ENCODE results near the gene CUL2.

The CUL2 gene

GRCh38 chr10:35043796-35044344, 46.3 kb downstream of the CUL2 start:
- Histone ChIP-seq H4K20me1 (peaks cover 0 to 16% (median 7%) of the 10 kb centered on the region in 11 experiments; a peak in 10 of 22 replicates), H3K27ac (no peak overlapping the region), H3K4me3 (no peak overlapping the region), H3K27me3 (no peaks in the 10 kb centered on the region), H3K9ac (no peak overlapping the region), H3K9me3 (replicated peaks in 1 of 11) (no peaks in the 10 kb centered on the region), H3K4me2 (peak overlapping the region in 1 of 11 experiments; percentile 6; a peak in 1 of 22 replicates), H3K36me3 (peaks cover 75 to 93% (median 87%) of the 10 kb centered on the region in 11 experiments), H3K4me1 (peaks cover 10 to 43% (median 28%) of the 10 kb centered on the region in 10 experiments)
- no peak for TF ChIP-seq Cebpa-rat (IDR thresholded peaks at IDR 0.05)

- no peak overlapping the region for H3K9ac ChIP-seq
- peak overlapping the region in 3 of 11 experiments; percentile 7 to 67 (median 9); a peak in 4 of 22 replicates for H3K4me2 ChIP-seq
- no peak for TF ChIP-seq Cebpa-rat (IDR thresholded peaks at IDR 0.05)
Measured at GRCh38 chr10:35042783-35043182, 47.4 kb downstream of the CUL2 start.

GRCh38 chr10:35041502-35041879, 48.6 kb downstream of the CUL2 start:
- Histone ChIP-seq H3K4me2 (peak overlapping the region; percentile 7 to 67 (median 58); a peak in 21 of 22 replicates), H3K4me1 (peaks cover 10 to 31% (median 22%) of the 10 kb centered on the region in 10 experiments)
- TF ChIP-seq Cebpa-rat (IDR thresholded peaks at IDR 0.05): peak in 5 of 11 experiments; percentile 46 to 68 (median 53); a peak in 4 of 22 replicates

More at GRCh38 chr10:35042783-35043182, 47.4 kb downstream of the CUL2 start:
- H3K36me3 ChIP-seq: peaks cover 74 to 97% (median 84%) of the 10 kb centered on the region in 11 experiments
- H3K27ac ChIP-seq: peak overlapping the region in 1 of 11 experiments; percentile 10; a peak in 1 of 22 replicates
- H3K9me3 ChIP-seq (replicated peaks in 1 of 11): no peaks in the 10 kb centered on the region
- H3K4me3 ChIP-seq: no peak overlapping the region
- H3K27me3 ChIP-seq: no peaks in the 10 kb centered on the region
- H3K4me1 ChIP-seq: peaks cover 10 to 32% (median 22%) of the 10 kb centered on the region in 10 experiments
- peaks cover 0 to 16% (median 7%) of the 10 kb centered on the region in 11 experiments; a peak in 10 of 22 replicates for H4K20me1 ChIP-seq

GRCh38 chr10:35040760-35041501, 49.2 kb downstream of the CUL2 start:
- H3K9ac ChIP-seq: 0 out of 22 replicates have a peak overlapping the region, but pooled peaks of 1 of the 11 experiments have one; percentile 1
- TF ChIP-seq Cebpa-rat (IDR thresholded peaks at IDR 0.05): no peak
- H3K36me3 ChIP-seq: peaks cover 74 to 97% (median 84%) of the 10 kb centered on the region in 11 experiments
- H4K20me1 ChIP-seq: peaks cover 0 to 16% (median 7%) of the 10 kb centered on the region in 11 experiments; a peak in 10 of 22 replicates
- no peaks in the 10 kb centered on the region for H3K9me3 ChIP-seq (replicated peaks in 1 of 11)
- peak overlapping the region; percentile 7 to 67 (median 58); a peak in 21 of 22 replicates for H3K4me2 ChIP-seq
- H3K4me1 ChIP-seq: peaks cover 10 to 36% (median 22%) of the 10 kb centered on the region in 10 experiments
- H3K27ac ChIP-seq: peak overlapping the region in 9 of 11 experiments; percentile 23 to 49 (median 30); a peak in 12 of 22 replicates
- H3K4me3 ChIP-seq: no peak overlapping the region
- H3K27me3 ChIP-seq: no peaks in the 10 kb centered on the region

More at GRCh38 chr10:35041502-35041879, 48.6 kb downstream of the CUL2 start:
- no peaks in the 10 kb centered on the region for H3K9me3 ChIP-seq (replicated peaks in 1 of 11)
- H3K27me3 ChIP-seq: no peaks in the 10 kb centered on the region
- H3K27ac ChIP-seq: peak overlapping the region in 9 of 11 experiments; percentile 23 to 49 (median 30); a peak in 12 of 22 replicates
- 0 out of 22 replicates have a peak overlapping the region, but pooled peaks of 1 of the 11 experiments have one; percentile 1 for H3K9ac ChIP-seq
- peaks cover 74 to 97% (median 84%) of the 10 kb centered on the region in 11 experiments for H3K36me3 ChIP-seq
- peaks cover 0 to 16% (median 7%) of the 10 kb centered on the region in 11 experiments; a peak in 10 of 22 replicates for H4K20me1 ChIP-seq
- no peak overlapping the region for H3K4me3 ChIP-seq

GRCh38 chr10:35037104-35037503, 53.0 kb downstream of the CUL2 start:
- peaks cover 0 to 16% (median 7%) of the 10 kb centered on the region in 11 experiments; a peak in 10 of 22 replicates for H4K20me1 ChIP-seq
- H3K9me3 ChIP-seq (replicated peaks in 1 of 11): no peaks in the 10 kb centered on the region
- no peak overlapping the region for H3K9ac ChIP-seq
- H3K27ac ChIP-seq: no peak overlapping the region
- TF ChIP-seq Cebpa-rat (IDR thresholded peaks at IDR 0.05): no peak
- no peak overlapping the region for H3K4me2 ChIP-seq
- peaks cover 10 to 25% (median 15%) of the 10 kb centered on the region in 10 experiments for H3K4me1 ChIP-seq
- no peak overlapping the region for H3K4me3 ChIP-seq
- no peaks in the 10 kb centered on the region for H3K27me3 ChIP-seq
- peaks cover 72 to 97% (median 88%) of the 10 kb centered on the region in 11 experiments for H3K36me3 ChIP-seq

GRCh38 chr10:35035606-35036005, 54.5 kb downstream of the CUL2 start:
- Histone ChIP-seq H3K27me3 (no peaks in the 10 kb centered on the region), H3K27ac (no peak overlapping the region), H3K36me3 (peaks cover 82 to 100% (median 96%) of the 10 kb centered on the region in 11 experiments), H3K9ac (no peak overlapping the region), H3K4me3 (no peak overlapping the region), H3K9me3 (replicated peaks in 1 of 11) (no peaks in the 10 kb centered on the region), H3K4me1 (peaks cover 0 to 10% (median under 1%) of the 10 kb centered on the region in 10 experiments; a peak in 8 of 20 replicates), H3K4me2 (no peak overlapping the region), H4K20me1 (peaks cover 0 to 5% (median 1%) of the 10 kb centered on the region in 11 experiments; a peak in 8 of 22 replicates)
- no peak for TF ChIP-seq Cebpa-rat (IDR thresholded peaks at IDR 0.05)

GRCh38 chr10:35027567-35027966, 62.6 kb downstream of the CUL2 start:
- Histone ChIP-seq H4K20me1 (peaks cover 0 to 11% (median 0%) of the 10 kb centered on the region in 11 experiments; a peak in 2 of 22 replicates), H3K4me3 (no peak overlapping the region), H3K36me3 (peaks cover 79 to 99% (median 92%) of the 10 kb centered on the region in 11 experiments), H3K4me1 (peaks cover 0 to 5% (median 2%) of the 10 kb centered on the region in 10 experiments; a peak in 7 of 20 replicates), H3K9me3 (replicated peaks in 1 of 11) (no peaks in the 10 kb centered on the region), H3K27ac (no peak overlapping the region), H3K4me2 (no peak overlapping the region), H3K9ac (no peak overlapping the region), H3K27me3 (no peaks in the 10 kb centered on the region)
- no peak for TF ChIP-seq Cebpa-rat (IDR thresholded peaks at IDR 0.05)

GRCh38 chr10:35025916-35026315, 64.2 kb downstream of the CUL2 start:
- Histone ChIP-seq H3K4me2 (no peak overlapping the region), H3K36me3 (peaks cover 74 to 95% (median 87%) of the 10 kb centered on the region in 11 experiments), H4K20me1 (peaks cover 0 to 11% (median 0%) of the 10 kb centered on the region in 11 experiments; a peak in 2 of 22 replicates), H3K27ac (no peak overlapping the region), H3K4me1 (peaks cover 0 to 5% (median 2%) of the 10 kb centered on the region in 10 experiments; a peak in 7 of 20 replicates), H3K4me3 (no peak overlapping the region), H3K9me3 (replicated peaks in 1 of 11) (no peaks in the 10 kb centered on the region), H3K9ac (no peak overlapping the region), H3K27me3 (no peaks in the 10 kb centered on the region)
- no peak for TF ChIP-seq Cebpa-rat (IDR thresholded peaks at IDR 0.05)

All from BLaER1 treated with 17β-estradiol and CSF1 and Interleukin-3, amounts not matched to agents 10 nM and 100 nM (cell line).